GM21723 (cell line): Measurements from ENCODE around the gene NFATC1.
"Not testable (repeated sequence)": the region's sequence is repeated elsewhere in the genome, so short reads cannot be mapped to it uniquely, and the experiment has no call there.

Experiments
- ATAC-seq: cut with Tn5 transposase; IDR thresholded peaks from one replicate; pipeline ENCODE4 v1.9.1; 2021; ENCODE audit warnings: mild to moderate bottlenecking, moderate library complexity; ENCODE audit not compliant: unreplicated experiment

Gene NFATC1

GRCh38 chr18:79469751-79470505, 74.2 kb downstream of the NFATC1 start:
- ATAC-seq, result no peak

GRCh38 chr18:79470547-79470946, 74.8 kb downstream of the NFATC1 start:
- ATAC-seq, result no peak

GRCh38 chr18:79471046-79471445, 75.3 kb downstream of the NFATC1 start:
- ATAC-seq, result no peak

- ATAC-seq, result no peak
Observed at GRCh38 chr18:79471597-79471996, 75.9 kb downstream of the NFATC1 start.

GRCh38 chr18:79472176-79472575, 76.4 kb downstream of the NFATC1 start:
- ATAC-seq, result no peak

GRCh38 chr18:79472946-79473345, 77.2 kb downstream of the NFATC1 start:
- no peak for ATAC-seq

GRCh38 chr18:79476031-79476917, 80.5 kb downstream of the NFATC1 start:
- ATAC-seq, result no peak

- no peak for ATAC-seq
Observed at GRCh38 chr18:79476918-79477571, 81.3 kb downstream of the NFATC1 start.

- ATAC-seq, result no peak
Observed at GRCh38 chr18:79477711-79478483, 82.2 kb downstream of the NFATC1 start.

- no peak for ATAC-seq
Observed at GRCh38 chr18:79478484-79479115, 82.9 kb downstream of the NFATC1 start.

- ATAC-seq, result no peak
Observed at GRCh38 chr18:79479116-79479760, 83.5 kb downstream of the NFATC1 start.

- no peak for ATAC-seq
Observed at GRCh38 chr18:79479761-79480161, 84.0 kb downstream of the NFATC1 start.

- ATAC-seq, result no peak
Observed at GRCh38 chr18:79480171-79481045, 84.7 kb downstream of the NFATC1 start.

- ATAC-seq, result no peak
Observed at GRCh38 chr18:79481046-79481790, 85.5 kb downstream of the NFATC1 start.

- ATAC-seq, result not testable (repeated sequence)
Observed at GRCh38 chr18:79483393-79483792, 87.7 kb downstream of the NFATC1 start.

GRCh38 chr18:79483971-79484491, 88.3 kb downstream of the NFATC1 start:
- ATAC-seq, result no peak

GRCh38 chr18:79484661-79485621, 89.2 kb downstream of the NFATC1 start:
- no peak for ATAC-seq
